ENCODE results near the gene ITFG1.

The ITFG1 gene

GRCh38 chr16:47413041-47413440, 47.8 kb downstream of the ITFG1 start:
- no peak overlapping the region for H3K4me3 ChIP-seq (ENCODE audit: low read depth, low read length)
- no peak for TF ChIP-seq CTCF (IDR thresholded peaks at IDR 0.05; ENCODE audit: low read depth, low read length)

DNA sequence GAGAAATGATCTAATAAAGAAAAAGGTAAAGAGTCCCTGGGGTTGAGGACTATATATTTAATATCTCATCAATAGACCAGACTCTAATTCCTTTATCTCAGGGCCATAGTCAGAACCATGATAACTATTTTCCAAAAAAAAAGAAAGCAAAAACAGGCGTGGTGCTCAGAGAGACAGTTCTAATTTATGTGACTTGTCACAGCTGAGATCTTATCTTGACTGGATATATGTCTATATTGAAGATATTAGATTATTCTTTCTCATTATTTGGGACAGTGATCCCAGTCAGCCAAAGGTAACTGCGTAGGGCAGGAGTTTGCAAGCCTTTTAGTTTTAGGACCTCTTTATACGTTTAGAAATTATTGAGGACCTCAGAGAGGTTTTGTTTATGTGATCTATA, 52.4 kb downstream of the ITFG1 start:
- TF ChIP-seq CTCF (IDR thresholded peaks at IDR 0.05; ENCODE audit: low read depth, low read length) = no peak
- H3K4me3 ChIP-seq (ENCODE audit: low read depth, low read length) = no peak overlapping the region

DNA sequence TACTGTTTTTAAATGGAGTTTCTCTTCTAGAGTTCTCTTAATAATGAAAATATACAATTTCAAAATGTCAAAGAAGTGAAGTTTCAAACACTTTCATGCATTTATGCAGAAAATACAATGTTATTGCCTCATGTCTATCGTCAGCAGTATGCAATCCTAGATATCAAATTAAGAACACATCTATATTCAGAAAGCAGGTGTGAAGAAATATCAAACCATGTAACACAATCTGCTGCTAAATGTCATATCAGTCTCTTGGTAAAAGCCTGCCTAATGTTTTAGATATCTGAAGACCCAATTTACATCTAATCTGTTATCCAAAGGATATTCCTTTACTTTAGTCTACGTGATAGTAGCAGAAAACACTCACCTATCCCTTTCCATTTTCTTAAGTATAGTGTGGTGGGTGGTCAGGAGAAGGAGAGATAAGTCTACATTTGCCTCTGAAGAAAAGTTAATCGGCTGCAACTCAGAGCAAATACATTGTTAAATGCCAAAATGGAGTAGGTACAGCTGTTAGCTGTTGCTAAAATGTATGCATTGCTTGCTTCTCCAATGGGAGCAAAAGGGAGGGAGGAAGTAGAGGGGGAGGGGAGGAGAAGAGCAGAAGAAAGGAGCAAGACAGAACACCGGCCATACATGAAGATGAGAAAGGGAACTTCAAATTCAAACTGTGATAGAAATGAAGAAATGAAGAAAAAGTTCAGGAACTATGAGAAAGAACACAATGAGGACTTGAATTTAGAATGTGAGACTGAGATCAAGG, 64.9 kb downstream of the ITFG1 start:
- H3K4me3 ChIP-seq (ENCODE audit: low read depth, low read length) = no peak overlapping the region
- TF ChIP-seq CTCF (IDR thresholded peaks at IDR 0.05; ENCODE audit: low read depth, low read length) = no peak

DNA sequence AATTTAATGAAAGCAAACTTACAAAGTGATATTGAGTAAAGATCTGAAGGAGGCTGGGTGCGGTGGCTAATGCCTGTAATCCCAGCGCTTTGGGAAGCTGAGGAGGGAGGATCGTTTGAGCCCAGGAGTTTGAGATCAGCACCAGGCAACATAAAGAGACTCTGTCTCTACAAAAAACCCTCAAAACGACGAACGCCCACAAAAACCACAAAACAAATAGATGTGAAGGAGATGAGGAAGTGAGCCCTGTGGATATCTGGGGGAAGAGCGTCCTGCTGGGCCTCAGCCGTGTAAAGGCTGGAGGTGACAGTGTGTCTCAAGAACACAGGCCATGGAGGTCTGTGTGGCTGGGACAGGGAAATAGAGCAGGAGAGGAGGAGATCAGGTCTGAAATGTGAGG, 68.8 kb downstream of the ITFG1 start:
- no peak overlapping the region for H3K4me3 ChIP-seq (ENCODE audit: low read depth, low read length)
- no peak for TF ChIP-seq CTCF (IDR thresholded peaks at IDR 0.05; ENCODE audit: low read depth, low read length)

DNA sequence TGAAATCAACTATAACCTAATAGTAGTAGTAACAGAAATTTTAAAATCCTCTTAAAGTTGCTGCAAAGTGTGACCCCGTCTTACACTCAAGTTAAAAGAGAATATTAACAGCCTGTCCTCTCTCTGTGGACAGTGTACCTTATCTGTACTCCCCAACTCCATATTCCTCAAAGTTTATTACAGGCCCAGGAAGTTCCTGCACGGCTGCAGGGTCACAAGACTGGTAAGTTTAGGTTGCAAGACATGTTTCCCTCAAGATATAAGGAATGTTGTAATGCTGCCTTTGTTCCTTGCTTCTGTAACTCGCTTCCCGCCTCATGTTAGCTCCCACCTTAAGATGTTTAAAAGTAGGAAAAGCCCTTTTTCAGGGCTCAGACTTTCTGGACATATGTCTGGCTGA, 72.2 kb downstream of the ITFG1 start:
- no peak for TF ChIP-seq CTCF (IDR thresholded peaks at IDR 0.05; ENCODE audit: low read depth, low read length)
- no peak overlapping the region for H3K4me3 ChIP-seq (ENCODE audit: low read depth, low read length)

DNA sequence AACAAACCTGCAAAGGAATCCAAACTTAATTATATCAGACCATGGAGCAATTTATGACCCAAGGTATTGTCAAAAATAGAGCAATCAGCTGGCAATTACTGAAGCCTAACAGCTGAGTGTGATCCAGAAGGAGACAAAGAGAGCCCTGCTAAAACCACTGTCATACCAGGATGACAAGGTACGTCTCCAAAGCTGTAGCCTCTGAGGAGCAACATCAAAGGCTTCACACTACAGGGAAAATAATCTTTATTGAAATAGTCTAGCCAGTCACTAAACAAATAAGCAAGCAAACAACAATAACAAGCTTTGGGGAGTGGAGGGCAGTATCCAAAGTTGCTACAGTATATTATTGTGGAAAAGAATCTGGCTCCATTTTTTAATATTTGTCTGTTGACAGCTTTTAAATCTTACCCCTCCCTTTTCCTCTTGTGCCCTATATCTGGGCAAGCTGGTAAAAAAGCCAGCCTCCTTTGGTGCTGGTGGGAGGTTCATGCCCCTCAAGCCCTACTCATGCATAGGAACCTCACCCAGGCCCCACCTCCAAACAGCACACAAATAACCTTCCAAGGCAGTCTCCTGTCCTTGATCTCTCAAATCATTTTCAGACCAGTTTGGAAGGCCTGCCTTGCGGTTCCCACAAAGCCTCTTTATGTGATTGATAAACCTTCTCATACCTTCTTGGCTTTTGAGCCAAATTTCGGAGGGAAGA, 73.7 kb downstream of the ITFG1 start:
- TF ChIP-seq CTCF (IDR thresholded peaks at IDR 0.05; ENCODE audit: low read depth, low read length) = no peak
- no peak overlapping the region for H3K4me3 ChIP-seq (ENCODE audit: low read depth, low read length)

DNA sequence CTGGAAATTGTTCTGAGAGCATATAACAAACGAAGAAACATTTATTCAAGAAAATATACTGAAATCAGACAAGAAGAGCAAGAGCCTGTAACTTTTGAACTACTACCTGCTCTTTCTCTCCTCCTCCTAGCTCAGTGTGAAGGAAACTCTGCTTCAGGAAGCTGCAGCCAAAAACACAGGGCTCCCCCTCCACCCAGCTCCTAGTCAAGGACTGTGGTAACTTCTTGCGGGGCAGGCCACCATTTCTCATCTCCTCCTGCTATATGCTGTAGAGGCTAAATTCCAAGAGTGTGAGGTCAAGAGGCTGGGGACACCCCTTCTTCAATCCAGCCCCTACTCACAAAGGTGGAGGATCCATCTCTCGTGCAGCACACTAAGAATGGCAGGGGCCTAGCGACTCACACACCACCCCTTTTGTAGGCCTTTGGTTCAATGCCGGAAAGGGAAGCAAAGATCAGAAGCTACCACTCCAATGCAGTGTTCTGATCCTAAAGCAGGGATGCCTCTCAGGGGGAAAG, 74.6 kb downstream of the ITFG1 start:
- no peak for TF ChIP-seq CTCF (IDR thresholded peaks at IDR 0.05; ENCODE audit: low read depth, low read length)
- no peak overlapping the region for H3K4me3 ChIP-seq (ENCODE audit: low read depth, low read length)

Data from WI38 (cell line).